Effector memory CD8-positive, alpha-beta T cell (primary cell): ENCODE data around the gene ZNF268.
"Not testable (repeated sequence)": the region's sequence is repeated elsewhere in the genome, so short reads cannot be mapped to it uniquely, and the experiment has no call there.

Source experiments
- ATAC-seq: fragments of 150-1000 bp; cut with Tn5 transposase; replicated peaks from 2 replicates; pipeline ENCODE4 v1.10.0; 2021; ENCODE audit warnings: mild to moderate bottlenecking, moderate library complexity
- DNase-seq, 3 experiments: peaks; one replicate each; pipeline ENCODE4 v3.0.0; 2021
- H3K27ac Mint-ChIP-seq, 2 donors: one replicate each; pipeline ENCODE4 v1.8.0; 2022; ENCODE audit warnings: mild to moderate bottlenecking in 2 of 2, mixed read lengths in 2 of 2, moderate library complexity in 2 of 2
- H3K27me3 Mint-ChIP-seq, 2 donors: one replicate each; pipeline ENCODE4 v1.8.0; 2022; ENCODE audit warnings: mixed read lengths in 2 of 2
- H3K36me3 Mint-ChIP-seq: one replicate; pipeline ENCODE4 v1.8.0; 2022; ENCODE audit warnings: mild to moderate bottlenecking, moderate library complexity, mixed read lengths; ENCODE audit not compliant: insufficient read depth
- H3K4me1 Mint-ChIP-seq, 2 donors: one replicate each; pipeline ENCODE4 v1.8.0; 2022; ENCODE audit warnings: low read depth in 2 of 2, mixed read lengths in 2 of 2
- H3K4me3 Mint-ChIP-seq, 2 donors: one replicate each; pipeline ENCODE4 v1.8.0; 2022; ENCODE audit warnings: mild to moderate bottlenecking in 2 of 2, mixed read lengths in 2 of 2, moderate library complexity in 2 of 2
- H3K9me3 Mint-ChIP-seq, 2 donors: one replicate each; pipeline ENCODE4 v1.8.0; 2022; ENCODE audit warnings: mixed read lengths in 2 of 2

The ZNF268 gene

GRCh38 chr12:133233993-133234564, 52.8 kb downstream of the ZNF268 start:
- H3K27ac Mint-ChIP-seq = no peak overlapping the region
- peaks cover 10 to 15% of the 10 kb centered on the region in 2 donors for H3K27me3 Mint-ChIP-seq
- H3K36me3 Mint-ChIP-seq = peaks cover 2% of the 10 kb centered on the region
- DNase-seq = no peak
- H3K9me3 Mint-ChIP-seq = peaks cover 12 to 13% of the 10 kb centered on the region in 2 donors
- ATAC-seq = no peak
- peaks cover 0 to 4% of the 10 kb centered on the region in 2 donors for H3K4me1 Mint-ChIP-seq
- no peak overlapping the region for H3K4me3 Mint-ChIP-seq

GRCh38 chr12:133234971-133235370, 53.7 kb downstream of the ZNF268 start:
- Mint-ChIP-seq H3K9me3 (peaks cover 12 to 13% of the 10 kb centered on the region in 2 donors), H3K27me3 (peaks cover 3 to 15% of the 10 kb centered on the region in 2 donors), H3K36me3 (peaks cover 2% of the 10 kb centered on the region), H3K27ac (no peak overlapping the region), H3K4me3 (no peak overlapping the region), H3K4me1 (peaks cover 0 to 4% of the 10 kb centered on the region in 2 donors)
- ATAC-seq (no peak), DNase-seq (no peak)

DNA sequence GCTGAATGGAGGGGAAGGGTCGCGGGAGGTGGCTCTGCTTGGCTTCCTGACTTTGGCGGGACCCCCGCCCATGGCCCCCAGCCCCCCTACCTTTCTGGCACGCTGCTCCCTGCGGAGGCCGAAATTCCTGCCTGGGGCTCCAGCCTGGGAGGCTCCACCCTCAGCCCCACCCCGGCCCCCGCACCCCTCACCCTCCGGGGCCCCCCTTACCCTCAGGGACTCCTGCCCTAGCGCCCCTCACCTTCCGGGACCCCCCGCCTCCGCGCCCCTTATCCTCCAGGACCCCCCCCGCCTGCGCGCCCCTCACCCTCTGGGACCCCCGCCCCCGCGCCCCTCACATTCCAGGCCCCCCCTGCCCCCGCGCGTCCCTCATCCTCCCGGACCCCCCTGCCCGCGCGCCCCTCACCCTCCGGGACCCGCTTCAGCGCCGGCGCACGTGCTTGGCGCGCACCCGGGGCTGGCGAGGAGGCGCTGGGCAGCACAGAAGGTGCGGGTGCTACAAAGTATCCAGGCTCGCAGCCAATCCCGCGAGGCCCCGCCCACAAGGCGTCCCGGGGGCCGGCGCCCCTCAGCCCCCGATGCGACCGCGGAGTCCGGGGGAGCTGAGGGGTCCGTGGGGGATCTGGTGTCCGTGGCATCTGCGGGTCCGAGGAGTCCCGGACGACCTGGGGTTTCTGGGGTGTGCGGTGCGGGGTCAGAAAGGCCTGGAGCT, 54.3 kb downstream of the ZNF268 start, which contains the start of gene ANHX:
Gene ANHX, minus strand, starts transcription at position 477 of the 712 bp plus-strand sequence. CDS start 1,521 bp downstream, outside the sequence.
- Mint-ChIP-seq H3K4me1 (peaks cover 0 to 4% of the 10 kb centered on the region in 2 donors), H3K4me3 (no peak within 1 kb of the TSS), H3K9me3 (peaks cover 8 to 13% of the 10 kb centered on the region in 2 donors), H3K36me3 (peaks cover 2% of the 10 kb centered on the region), H3K27ac (no peak within 1 kb of the TSS), H3K27me3 (peaks cover 0 to 16% of the 10 kb centered on the region in 2 donors)
- ATAC-seq (no peak), DNase-seq (no peak)

DNA sequence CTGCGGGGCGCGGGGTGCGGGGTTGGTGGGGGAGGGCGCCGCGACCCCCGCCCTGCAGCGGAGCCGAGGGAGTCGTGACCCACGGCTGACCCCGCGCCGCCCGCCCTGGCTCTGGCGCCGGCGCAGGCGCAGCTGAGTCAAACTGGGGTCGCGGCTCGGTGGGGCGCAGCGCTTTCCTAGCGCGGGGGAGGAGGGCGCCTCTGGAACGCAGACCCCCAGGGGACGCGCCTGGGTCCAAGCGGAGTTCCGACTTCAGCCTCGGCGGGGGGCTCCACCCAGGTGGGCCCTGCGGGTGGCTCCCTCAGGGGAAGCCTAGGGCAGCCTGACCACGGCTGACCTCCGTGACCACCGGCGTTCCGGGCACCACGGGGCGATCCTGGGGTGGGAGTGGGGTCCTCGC, 54.8 kb downstream of the ZNF268 start:
- DNase-seq (no peak), ATAC-seq (no peak)
- peaks cover 0 to 22% of the 10 kb centered on the region in 2 donors for H3K27me3 Mint-ChIP-seq
- no peak overlapping the region for H3K4me3 Mint-ChIP-seq
- H3K27ac Mint-ChIP-seq = no peak overlapping the region
- peaks cover 11 to 12% of the 10 kb centered on the region in 2 donors for H3K9me3 Mint-ChIP-seq
- peaks cover 0 to 4% of the 10 kb centered on the region in 2 donors for H3K4me1 Mint-ChIP-seq
- peaks cover 2% of the 10 kb centered on the region for H3K36me3 Mint-ChIP-seq

DNA sequence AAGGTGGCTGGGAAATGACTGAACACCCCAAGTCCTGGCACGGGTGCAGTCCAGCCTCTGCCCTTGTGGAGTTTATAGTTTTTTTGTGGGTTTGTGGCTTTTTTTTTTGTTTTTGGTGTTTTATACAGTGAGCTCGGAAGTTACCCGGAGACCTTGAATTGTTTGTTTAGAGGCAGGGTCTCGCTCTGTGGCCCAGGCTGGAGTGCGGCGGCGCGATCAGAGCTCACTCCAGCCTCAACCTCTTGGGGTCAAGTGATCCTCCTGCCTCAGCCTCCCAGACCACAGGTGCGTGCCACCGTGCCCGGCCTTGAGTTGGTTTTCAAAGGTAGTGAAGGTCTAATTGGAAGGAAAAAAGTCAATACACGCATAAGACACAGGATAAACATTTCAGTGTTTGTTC, 55.3 kb downstream of the ZNF268 start:
- Mint-ChIP-seq H3K27me3 (peaks cover 0 to 26% of the 10 kb centered on the region in 2 donors), H3K27ac (no peak overlapping the region), H3K9me3 (peaks cover 11 to 12% of the 10 kb centered on the region in 2 donors), H3K36me3 (peaks cover 2% of the 10 kb centered on the region), H3K4me1 (peaks cover 0 to 4% of the 10 kb centered on the region in 2 donors), H3K4me3 (no peak overlapping the region)
- no peak for DNase-seq
- ATAC-seq = no peak

DNA sequence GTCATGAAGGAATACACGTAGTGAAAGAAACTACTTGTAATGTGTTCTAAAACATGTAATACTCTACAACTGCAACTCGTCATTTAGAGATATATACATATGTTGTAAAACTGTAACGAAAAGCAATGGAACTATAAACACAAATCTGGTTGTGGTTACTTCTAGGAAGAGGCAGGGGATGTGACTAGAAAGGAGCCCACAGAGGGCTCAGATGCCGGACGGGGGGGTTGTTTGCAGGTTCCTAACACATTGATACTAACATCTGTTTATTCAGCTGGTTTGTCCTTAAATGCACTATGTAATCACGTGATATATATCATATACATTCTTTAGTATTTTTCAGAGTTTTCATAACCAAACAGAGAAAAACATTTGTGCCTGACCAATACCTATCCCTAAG, 70.4 kb downstream of the ZNF268 start:
- H3K4me1 Mint-ChIP-seq = no peaks in the 10 kb centered on the region
- H3K27me3 Mint-ChIP-seq = peaks cover 6 to 9% of the 10 kb centered on the region in 2 donors
- DNase-seq (no peak), ATAC-seq (no peak)
- no peaks in the 10 kb centered on the region for H3K36me3 Mint-ChIP-seq
- H3K27ac Mint-ChIP-seq = no peak overlapping the region
- peaks cover 21 to 26% of the 10 kb centered on the region in 2 donors for H3K9me3 Mint-ChIP-seq
- no peak overlapping the region for H3K4me3 Mint-ChIP-seq

- H3K27ac Mint-ChIP-seq, H3K36me3 Mint-ChIP-seq, H3K4me3 Mint-ChIP-seq, H3K27me3 Mint-ChIP-seq, DNase-seq, H3K4me1 Mint-ChIP-seq, ATAC-seq: not testable (repeated sequence)
- peaks cover 16 to 20% of the 10 kb centered on the region in 2 donors for H3K9me3 Mint-ChIP-seq
Observed at GRCh38 chr12:133255833-133256232, 74.5 kb downstream of the ZNF268 start.

DNA sequence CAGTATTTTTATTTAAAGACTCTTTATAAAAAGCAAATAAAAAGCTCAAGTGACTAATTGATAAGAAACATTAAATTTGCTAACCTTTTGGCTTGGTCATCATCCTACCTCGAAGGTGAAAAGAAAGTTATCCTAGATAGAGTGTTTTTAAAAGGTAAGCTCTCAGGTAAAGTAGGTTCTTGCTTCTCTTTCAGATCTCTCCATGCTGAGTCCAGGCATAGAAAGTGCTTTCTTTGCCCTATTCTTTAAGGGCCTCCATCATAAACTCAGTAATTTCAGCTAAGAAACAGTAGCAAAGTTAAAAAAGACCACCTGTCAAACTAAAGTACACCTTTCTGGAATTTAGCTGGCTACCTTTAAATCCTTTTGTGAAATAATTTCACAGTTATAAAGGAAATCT, 75.0 kb downstream of the ZNF268 start:
- no peaks in the 10 kb centered on the region for H3K4me1 Mint-ChIP-seq
- H3K27me3 Mint-ChIP-seq = peaks cover 6 to 9% of the 10 kb centered on the region in 2 donors
- ATAC-seq = no peak
- no peak overlapping the region for H3K27ac Mint-ChIP-seq
- H3K4me3 Mint-ChIP-seq = no peak overlapping the region
- no peaks in the 10 kb centered on the region for H3K36me3 Mint-ChIP-seq
- DNase-seq = no peak
- peaks cover 16 to 20% of the 10 kb centered on the region in 2 donors for H3K9me3 Mint-ChIP-seq

- Mint-ChIP-seq H3K4me1 (no peaks in the 10 kb centered on the region), H3K36me3 (peaks cover 5% of the 10 kb centered on the region), H3K9me3 (peaks cover 0 to 2% of the 10 kb centered on the region in 2 donors), H3K27ac (no peak overlapping the region), H3K4me3 (no peak overlapping the region), H3K27me3 (no peaks in the 10 kb centered on the region)
- no peak for DNase-seq
- ATAC-seq = no peak
Observed at GRCh38 chr12:133264173-133264572, 82.9 kb downstream of the ZNF268 start.
